Dedifferentiated amniotic fluid mesenchymal stem cell (primary cell): ENCODE data around the gene TMCC1.

Experiments used
- DNase-seq: peaks from one replicate; pipeline ENCODE4 v3.0.0-alpha.2; 2016; ENCODE audit errors: extremely low spot score

TMCC1 gene

DNA sequence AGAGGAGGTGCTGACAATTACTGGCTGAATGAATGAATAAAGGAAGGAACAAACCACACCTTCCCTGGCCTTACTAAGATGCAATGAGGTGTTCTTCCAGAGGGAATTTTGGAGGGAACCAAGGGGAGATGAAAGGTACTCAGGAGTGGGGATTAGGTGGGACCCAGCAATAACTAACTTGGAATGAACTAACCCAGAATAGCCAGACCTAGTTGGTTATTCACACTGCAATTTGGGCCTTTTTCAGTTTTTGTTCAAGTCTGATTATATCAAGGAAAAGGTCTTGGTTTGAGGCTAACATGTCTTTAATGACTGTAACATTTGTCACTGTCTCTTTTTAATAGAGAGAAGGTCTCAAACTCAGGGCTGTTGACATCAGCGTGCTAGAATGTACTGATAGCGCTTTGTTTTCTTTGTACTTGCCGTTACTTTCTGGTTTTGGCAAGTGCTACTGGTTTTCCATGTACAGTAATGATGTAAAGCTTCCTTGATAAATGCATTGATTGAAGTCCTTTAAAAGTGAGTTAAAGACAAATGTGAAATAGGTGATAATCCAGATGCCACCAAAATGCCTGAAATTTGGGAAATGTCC, 283.8 kb downstream of the TMCC1 start:
- DNase-seq = no peak

DNA sequence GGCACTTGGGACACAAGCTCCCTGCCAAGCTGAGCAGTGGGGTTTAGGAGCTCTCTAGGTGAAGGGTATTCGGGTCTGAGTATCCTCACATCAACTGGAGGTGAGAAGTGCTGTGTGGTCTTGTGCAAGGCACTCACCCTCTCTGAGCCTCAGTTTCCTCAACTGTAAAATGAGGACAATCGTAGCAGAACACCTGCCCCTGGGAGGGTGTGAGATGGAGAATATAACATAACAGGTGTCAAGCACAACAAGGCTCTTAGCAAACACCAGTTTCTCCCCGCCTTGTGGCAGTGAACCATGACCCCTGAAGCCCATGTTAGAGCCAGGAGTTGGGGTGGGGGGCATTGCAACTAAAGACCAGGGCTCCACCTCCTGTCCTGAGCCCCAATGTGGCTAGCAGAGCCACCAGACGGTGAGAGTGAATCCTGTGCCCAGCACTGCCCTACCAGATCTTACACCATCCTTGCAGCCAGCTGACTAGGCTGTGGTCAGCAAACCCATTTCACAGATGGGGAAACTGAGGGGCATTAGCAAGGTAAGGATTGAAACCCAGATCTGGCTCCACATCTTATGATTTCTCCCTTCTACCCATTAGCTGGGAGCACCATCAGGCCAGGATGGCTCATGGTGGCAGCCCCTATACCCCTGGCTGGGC, 284.4 kb downstream of the TMCC1 start:
- no peak for DNase-seq

DNA sequence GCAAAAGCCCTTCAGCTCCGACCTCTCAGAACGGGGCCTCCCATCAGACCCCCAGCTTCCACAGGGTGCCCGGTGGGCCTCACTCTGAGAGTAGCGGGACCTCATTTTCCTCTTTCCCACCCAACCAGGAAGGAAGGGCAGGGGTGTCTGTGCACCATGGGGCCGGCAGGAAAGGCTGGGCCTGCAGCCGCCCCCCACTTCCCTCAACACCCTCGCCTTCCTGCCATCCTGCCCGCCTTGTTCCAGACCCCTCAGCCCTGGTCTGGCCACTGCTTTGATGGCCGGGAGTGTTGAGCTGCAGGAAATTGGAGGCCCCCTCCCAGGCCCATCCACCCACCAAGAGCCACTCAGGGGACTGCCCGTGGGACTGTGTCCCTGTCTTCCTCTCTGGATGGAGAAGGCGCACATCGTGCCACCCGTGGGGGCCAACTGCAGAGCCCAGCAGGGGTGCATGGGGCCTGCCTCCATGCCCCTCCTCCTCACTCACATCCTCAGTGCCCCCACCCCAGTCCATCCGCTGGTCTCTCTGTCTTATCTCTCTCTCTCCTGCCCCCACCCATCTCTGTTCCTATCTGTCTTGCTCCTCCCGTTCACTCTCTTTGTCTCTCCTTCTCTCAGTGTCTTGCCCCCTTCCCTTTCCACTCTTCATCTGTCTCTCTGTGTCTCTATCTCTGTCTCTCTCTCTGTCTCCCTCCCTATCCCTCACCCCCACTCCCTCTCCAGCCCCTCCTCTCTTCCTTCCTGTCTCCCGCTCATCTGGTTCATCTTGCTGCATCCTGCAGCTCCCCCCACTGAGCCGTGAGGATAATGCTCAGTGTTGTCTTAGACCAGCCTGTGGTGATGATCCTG, 285.2 kb downstream of the TMCC1 start:
- no peak for DNase-seq

DNA sequence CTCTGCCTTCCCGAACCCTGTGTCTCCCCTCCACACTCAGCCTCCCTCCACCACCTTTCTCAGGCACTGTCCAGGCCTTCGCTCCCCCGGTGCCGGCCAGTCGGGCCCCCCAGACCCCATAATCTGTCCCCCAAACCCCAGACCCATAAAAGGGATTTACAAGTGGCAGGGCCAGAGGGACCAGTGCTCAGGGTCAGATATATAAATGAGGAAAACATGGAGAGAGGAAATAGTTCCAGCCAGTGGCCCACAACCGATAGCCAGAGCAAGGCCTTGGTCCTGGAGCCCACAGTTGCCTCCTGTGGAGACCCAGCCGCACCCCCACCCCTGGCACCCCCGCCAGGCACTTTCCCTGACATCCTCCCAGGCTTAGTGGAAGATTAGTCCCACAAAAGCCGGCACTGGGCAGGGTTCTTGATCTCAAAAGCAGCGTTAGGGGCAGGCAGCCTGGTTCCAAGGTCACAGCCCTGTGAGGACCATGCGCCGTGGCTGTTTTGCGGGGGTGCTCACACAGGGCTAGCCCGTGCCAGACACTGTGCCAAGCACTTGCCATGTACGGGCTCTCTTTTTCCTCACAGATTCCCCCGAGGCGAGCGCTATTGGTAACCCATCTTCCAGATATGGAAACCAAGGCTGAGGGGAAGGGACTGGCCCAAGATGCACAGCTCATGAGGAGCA, 286.0 kb downstream of the TMCC1 start:
- DNase-seq = no peak

DNA sequence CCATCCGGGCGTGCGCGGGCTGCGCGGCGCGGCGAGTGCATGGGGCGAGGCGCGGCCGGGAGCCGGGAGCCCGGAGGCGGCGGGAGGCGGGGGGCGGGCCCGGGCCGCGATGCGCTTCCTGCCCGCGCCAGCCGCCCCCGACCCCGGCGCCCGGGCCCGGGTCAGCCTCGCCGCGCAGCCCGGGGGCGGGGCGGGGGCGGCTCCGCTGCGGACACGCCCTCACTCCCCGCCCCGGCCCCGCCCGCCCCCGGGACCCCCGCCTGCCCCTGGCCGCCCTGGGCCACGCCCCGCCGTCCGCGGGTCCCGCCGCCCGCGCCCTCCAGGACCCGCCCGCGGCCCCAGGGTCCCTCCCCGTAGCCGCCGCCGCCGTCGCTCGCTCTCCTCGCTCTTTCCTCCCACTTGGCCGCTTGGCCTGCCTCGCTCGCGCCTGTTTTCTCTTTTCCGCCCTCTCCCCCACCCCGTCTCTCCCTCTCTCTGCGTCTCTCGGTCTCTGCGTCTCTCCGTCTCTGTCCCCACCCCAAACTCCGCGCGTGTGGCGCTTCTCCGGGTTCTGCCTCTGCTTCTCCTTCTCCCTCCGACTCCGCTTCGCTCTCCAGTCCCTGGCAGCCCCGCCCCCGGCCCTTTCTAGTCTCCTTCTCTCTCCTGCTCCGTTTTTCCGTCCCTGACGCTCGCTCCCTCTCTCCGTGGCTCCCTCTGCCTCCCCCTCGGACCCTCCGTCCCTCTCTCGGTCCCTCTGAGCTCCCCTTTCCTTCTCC, 286.7 kb downstream of the TMCC1 start, which contains the start of gene PLXND1:
TSS of gene PLXND1 (minus strand) at position 41 of the 755 bp plus-strand sequence. CDS start at position 4, 37 bp downstream.
- DNase-seq = peak; percentile 37

DNA sequence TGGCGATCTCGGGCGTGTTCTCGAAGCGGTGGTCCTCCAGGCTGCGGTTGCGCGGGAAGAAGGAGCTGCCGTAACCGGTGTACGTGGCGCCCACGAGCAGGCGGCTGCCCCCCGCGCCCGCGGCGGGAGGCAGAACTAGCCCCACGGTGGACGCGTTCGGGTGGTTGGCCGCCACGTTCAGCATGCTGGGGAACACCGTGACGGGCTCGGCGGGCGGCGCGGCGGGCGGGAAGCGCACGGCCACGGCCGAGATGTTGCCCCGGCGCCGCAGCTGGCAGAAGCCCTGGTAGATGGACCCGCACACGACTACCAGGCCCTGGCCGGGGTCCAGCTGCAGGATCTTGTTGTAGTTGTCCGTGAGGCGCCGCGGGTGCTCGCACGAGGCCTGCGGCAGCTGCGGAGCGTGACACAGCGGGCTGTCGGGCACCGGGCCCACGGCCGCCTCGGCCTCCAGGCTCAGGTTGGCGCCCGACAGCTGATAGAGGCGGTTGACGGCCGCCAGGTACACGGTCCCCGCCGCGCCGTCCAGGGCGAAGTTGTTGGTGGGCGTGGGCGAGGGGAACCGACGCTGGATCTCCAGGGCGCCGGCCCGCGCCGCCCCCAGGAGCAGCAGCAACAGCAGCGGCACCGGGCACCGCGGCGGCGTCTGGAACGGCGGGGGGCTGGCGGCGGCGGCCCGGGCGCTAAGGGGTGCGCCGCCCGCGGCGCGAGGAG, 287.4 kb downstream of the TMCC1 start:
- peak; percentile 19 for DNase-seq

DNA sequence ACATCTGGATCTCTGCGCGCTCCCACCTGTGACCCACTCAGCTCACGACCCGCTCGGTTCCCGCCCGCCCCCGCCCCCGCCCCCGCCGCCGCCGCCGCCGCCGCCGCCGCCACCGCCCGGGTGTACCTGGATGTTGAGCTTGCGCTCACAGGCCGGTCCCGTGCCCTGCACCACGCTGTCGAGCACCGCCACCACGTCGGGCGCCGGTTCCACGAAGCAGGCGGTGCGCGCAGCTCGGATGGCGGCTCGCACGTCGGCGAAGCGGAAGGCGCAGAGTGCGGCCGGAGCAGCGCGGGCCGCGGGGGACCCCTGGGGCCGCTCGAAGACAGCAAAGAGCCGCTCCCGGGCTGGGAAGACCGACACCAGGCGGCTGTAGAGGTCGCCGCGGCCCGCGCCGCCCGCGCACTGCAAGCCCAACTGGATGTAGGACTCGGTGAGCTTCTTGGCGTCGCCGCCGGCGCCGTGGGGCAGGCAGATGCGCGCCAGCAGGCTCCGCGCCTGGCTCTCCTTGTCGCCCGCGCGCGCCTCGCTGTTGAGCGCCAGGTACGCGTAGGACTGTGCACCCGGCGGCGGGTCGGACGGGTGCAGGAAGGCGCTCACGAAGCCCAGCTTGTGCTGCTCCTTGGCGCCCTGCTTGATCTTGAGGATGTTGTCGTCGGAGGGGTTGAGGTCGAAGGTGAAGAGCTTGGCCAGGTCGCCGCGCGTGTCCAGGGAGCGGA, 288.1 kb downstream of the TMCC1 start:
- DNase-seq = no peak

DNA sequence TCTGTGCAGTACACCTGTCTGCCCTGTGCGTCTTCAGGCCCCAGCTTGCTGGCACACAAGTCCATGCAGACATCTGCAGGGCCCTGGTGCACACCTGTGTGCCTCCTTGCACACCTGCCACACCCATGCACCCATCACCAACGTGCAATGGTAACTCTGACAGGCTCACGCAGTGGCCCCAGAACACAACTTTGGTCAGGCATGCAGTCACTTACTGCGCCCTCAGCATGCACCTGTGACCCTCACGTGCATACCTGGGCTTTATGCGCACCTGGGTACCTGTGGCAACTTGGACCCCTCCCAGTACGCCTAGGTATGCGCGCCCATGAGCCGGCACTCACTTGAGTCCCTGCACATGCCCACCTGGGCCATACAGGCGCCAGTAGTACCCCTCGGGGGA, 288.7 kb downstream of the TMCC1 start:
- no peak for DNase-seq

DNA sequence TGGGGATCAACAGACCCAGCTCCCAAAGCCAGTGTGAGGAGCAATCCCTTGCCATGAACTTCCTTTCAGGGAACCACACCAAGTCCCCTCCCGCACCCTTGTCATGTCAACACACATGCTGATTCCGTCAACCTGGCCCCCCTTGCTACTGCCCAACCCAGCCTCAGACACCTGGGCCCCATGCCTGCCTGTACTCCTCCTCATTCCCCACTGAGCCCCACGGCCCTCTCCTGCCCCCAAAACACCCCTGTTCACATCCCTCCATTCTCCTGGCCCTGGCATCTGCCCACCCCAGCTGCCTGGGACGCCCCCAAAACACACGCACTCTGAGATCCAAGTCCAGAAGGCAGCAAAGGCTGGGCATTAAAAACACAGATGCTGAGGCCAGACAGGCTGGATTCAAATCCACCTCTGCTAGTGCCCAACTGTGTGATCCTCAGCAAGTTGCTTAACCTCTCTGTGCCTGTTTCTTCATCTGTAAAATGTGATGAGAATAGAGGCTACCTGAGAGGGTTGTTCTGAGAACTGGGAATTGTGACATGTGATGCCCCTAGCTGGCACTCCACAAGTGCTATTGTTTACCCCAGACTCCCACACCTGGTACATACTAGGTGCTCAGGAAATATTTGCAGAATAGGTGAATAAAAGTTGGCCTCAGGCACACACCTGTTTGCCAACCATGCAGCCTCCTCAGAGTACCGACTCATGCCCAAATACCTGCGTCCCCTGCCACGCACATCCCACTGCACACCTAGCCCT, 289.3 kb downstream of the TMCC1 start:
- no peak for DNase-seq

DNA sequence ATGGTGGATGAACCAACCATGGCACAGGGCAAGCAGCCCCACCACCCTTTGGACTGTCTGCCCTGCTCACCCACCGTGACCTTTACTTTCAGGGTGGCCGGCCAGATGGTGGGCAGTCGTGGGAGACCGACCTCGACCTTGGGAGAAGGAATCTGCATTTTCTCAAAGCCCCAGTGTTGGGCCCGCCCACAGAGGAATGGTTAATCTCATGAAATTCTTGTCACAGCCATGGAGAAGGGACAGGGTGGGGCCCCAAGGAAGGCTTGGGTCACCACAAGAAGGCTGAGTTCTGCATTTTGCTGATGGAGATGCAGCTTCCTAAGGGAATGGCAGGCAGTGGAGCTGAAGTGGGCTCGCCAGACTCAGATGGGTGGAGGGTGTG, 290.0 kb downstream of the TMCC1 start:
- DNase-seq = no peak

DNA sequence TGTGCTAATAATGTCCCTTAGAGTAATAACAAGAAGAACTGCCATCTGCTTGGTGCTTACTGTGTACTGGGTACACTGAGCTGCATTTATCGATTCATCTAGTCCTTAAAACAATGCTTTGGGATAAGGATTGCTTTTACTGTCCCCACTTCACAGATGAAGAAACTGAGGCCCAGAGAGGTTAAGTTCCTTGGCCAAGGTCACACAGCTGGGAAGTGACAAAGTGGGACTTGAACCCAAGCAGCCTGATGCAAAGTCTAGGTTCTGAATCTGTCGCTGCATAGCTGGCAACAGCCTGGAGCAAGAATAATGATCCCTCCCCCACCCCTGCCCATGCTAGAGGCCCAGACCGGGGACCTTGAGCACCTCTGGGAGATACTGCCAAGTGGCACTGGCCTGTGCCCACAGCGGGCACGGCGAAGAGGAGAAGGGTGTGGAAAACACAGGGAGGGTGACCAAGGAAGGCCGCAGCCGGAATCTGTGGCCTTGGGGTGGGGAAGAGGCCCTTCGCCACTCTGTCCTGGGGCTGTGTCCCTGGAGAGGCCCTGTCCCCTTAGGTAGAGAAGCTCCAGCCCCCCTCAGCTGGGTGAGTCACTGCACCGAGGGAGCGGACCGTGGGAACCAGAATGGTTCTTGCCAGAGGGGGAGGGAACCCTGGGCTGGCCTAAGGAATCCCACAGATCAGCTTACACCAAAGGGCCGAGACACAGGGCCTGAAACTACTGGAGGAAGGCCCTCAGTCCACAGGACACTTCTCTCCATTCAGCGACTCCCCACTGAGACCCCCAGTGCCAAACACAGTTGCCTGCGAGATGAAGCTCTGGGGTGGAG, 290.6 kb downstream of the TMCC1 start:
- DNase-seq = peak; percentile 84

DNA sequence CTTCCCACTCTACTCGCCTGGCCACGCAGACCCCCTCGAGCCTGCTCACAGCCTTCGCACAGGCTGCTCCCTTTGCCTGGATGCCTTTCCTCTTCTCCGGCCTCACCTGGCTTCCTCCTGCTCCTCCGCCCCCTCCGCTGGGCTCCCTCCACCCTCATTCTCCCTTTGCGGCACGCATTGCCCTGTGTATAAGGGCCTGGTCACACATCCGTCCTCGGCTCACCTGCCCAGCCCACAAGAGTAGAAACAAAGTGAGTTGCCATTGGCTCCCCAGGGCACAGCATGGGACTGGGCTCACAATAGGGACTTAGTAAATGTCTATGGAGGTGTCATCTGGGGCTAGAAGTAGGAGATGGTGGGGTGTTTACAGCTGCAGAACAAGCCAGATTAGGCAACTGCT, 291.2 kb downstream of the TMCC1 start:
- no peak for DNase-seq

DNA sequence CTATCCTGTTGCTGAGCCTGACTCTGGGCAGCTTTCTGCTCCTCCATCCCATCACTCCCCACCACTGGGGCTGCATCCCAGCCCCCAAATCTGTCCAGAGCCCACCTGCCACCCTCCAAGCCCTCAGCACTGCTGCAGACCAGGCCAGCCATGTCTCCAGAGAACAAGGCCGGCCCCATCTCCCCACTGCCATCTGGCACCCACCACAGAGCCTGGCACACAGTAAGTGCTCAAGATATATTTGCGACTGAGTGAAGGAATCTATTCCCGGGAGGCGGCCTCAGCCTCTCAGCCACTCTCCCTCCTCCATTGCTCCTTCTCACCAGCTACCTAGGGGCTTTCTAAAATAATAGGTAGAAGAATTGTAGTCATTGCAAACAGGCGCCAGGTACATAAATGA, 291.8 kb downstream of the TMCC1 start:
- DNase-seq = no peak

DNA sequence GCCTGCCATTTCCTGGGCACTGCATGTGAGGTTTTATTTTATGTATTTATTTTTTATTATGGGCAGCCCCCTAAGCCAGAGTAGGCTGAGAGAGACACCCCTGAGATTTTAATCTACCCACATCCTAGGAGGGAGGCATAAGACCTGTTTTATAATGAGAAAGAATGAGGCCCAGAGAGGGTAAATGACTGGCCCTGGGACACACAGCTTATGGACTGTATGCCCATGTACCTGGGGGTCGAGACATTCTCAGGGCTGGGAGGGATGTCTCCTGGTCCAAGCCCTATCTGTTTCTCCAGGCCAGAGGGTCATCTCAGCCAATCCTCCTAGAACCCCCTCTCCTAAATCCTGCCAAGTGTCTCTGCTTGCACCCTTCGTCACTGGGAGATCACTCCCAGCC, 293.2 kb downstream of the TMCC1 start:
- no peak for DNase-seq

DNA sequence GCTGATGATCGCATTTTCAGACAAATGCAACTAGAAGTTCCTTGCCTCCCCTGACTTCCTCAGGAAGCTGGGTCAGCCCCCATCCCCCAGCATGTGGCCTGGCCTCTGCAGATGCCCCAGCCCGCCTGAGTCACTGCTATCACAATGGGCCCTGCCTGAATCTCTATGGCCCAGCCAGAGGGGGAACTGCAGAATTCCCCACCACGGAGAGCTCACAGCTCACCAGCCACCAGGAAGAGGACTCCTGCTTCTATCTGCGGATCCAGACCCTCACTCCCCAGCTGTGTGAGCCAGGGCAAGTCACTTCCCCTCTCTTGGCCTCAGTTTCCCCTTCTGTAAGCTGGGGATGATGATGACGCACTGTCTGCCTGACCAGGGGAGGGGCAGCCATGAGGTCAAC, 293.9 kb downstream of the TMCC1 start:
- no peak for DNase-seq

DNA sequence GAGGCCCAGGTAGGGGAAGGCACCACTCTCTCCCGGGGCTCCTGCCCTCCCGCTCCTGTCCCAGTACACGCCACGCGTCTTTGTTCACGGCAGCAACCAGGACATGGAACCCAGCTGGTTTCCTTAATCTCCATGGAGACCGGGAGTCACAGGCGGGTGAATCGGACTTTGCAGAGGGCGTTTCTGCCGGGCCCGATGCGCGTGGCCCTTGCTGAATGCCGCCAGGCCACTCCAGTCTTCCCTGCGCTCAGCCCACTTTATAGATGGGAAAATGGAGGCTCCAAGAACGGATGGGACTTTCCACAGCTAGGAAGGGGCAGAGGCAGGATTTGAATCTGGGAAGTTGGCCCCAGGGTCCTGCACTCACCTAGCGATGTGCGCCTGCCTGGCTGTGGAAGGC, 294.4 kb downstream of the TMCC1 start:
- no peak for DNase-seq

DNA sequence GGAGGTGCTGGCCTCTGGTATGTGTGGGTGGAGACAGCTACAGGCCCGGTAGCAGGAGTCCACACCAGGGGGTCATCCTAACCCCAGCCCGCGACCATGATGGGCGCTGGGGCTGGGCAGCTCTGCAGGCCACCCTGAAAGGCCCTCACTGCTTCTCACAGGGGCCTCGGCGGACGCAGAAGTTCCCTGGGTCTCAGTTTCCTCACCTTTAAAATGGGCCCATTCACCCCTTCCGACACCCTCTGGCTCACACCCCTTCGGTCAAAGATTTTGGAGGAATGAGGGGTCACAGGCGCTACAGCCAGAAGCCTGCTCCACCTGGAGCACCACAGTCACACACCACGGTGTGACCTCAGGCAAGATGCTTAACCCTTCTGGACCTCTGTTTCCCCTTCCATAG, 295.0 kb downstream of the TMCC1 start:
- no peak for DNase-seq

DNA sequence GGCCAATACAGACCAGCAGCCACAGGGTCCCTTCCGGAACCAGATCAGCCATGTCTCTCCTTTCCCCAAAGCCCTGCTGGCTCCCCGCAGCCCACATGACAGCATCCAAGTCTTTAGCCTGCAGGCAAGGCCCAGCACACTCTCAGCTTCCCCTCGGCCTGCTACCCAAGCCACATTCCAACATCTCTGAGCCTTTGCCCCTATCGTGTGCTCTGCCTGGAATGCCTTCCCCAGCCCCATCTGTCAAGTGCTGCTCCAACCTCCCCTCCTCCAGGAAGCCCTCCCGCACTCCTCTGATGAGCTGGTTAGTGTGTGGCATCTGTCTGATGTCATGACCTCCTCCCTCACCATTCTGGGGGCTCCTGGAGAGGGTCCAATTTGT, 295.5 kb downstream of the TMCC1 start:
- DNase-seq = no peak
